ENCODE data around the gene RYR1.
"Not testable (repeated sequence)": the region's sequence is repeated elsewhere in the genome, so short reads cannot be mapped to it uniquely, and the experiment has no call there.

RYR1 gene

DNA sequence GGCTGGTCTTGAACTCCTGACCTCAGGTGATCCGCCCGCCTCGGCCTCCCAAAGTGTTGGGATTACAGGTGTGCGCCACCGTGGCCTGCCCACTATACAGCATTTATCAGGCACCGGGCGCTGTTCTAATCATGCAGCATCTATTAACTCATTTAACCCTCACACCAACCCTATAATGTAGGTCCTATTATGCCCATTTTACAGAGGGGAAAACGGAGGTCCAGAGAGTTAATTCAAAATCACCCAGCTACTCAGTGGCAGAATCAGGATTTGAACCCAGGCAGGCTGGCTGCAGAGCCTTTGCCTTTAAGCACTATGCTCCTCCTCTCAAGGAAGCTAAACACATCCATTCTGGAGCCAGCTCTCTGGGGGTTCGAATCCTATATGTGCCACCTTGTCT is 130.0 kb downstream of the RYR1 start:
- intact Hi-C loops (cut with DNase I), result no loop called here
- no peak for DNase-seq

DNA sequence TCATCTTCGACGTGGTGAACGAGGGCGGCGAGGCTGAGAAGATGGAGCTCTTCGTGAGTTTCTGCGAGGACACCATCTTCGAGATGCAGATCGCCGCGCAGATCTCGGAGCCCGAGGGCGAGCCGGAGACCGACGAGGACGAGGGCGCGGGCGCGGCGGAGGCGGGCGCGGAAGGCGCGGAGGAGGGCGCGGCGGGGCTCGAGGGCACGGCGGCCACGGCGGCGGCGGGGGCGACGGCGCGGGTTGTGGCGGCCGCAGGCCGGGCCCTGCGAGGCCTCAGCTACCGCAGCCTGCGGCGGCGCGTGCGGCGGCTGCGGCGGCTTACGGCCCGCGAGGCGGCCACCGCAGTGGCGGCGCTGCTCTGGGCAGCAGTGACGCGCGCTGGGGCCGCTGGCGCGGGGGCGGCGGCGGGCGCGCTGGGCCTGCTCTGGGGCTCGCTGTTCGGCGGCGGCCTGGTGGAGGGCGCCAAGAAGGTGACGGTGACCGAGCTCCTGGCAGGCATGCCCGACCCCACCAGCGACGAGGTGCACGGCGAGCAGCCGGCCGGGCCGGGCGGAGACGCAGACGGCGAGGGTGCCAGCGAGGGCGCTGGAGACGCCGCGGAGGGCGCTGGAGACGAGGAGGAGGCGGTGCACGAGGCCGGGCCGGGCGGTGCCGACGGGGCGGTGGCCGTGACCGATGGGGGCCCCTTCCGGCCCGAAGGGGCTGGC is 131.6 kb downstream of the RYR1 start:
- no peak for DNase-seq

DNA sequence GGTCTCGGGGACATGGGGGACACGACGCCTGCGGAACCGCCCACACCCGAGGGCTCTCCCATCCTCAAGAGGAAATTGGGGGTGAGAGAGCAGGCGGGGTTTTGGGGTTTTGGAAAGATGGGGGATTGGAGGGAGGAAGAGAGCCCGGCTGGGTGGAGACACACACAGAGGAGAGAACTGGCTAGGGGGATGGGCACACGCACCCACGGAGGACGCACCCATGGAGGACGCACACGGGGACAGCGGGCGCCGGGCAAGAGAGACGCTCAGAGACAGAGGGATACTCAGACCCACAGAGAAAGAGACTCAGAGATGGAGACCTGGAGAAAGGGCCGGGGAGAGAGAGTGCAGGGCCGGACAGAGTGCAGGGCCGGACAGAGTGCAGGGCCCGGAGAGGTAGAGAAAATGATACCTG is 132.2 kb downstream of the RYR1 start:
- intact Hi-C loops (cut with DNase I), result no loop called here
- no peak for DNase-seq

More for the DNA sequence above, 131.6 kb downstream of the RYR1 start:
- intact Hi-C loops (cut with DNase I), result no loop called here

DNA sequence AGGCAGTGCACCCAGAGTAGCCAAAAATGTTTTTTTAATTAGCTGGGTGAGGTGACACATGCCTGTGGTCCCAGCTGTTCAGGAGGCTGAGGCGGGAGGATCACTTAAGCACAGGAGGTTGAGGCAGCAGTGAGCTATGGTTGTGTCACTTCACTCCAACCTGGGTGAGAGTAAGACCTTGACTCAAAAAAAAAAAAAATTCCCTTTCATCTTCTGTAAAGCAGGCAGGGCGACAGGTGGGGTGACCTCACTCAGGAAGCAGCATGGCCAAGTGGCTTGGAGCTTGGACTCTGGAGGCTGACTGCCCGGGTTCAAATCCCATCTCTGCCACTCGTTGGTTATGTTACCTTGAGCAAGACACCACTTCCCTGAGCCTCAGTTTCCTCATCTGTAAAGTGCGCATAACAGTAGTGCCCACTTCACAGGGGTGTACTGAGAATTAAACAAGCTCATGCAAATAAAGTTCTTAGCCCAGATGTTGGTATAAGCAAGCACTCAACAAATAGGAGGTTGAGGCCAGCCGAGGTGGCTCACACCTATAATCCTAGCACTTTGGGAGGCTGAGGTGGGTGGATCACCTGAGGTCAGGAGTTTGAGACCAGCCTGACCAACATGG is 136.0 kb downstream of the RYR1 start:
- no peak for DNase-seq
- intact Hi-C loops (cut with DNase I), result no loop called here

DNA sequence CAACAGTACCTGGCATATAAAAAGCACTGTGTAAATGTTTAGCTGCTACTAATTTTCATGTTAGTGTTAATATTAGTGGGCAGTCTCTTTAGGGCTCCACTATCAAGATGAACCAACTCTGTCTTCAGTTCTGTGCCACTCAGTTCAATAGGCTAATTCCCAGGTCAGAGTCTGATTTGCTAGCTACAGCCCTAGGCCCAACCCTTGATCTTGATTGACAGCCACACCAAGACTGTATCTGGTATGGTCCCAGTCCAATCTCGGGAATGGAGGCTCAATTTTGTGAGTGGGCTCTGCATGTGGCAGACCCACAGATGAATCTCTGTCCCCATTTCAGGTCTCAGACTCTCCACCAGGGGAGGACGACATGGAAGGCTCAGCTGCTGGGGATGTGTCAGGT is 138.2 kb downstream of the RYR1 start:
- no peak for DNase-seq
- intact Hi-C loops (cut with DNase I), result no loop called here

DNA sequence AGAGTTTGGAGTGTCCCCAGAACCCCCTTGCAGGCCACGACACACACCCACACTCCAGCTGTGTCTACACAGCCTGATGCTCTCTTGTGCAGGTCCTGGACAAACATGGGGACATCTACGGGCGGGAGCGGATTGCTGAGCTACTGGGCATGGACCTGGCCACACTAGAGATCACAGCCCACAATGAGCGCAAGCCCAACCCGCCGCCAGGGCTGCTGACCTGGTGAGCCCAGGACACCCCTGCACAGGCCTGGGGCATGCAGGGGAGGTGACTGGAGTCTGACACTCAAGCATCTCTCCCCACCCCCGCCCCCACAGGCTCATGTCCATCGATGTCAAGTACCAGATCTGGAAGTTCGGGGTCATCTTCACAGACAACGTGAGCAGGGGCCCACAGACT is 144.3 kb downstream of the RYR1 start:
- no peak for DNase-seq
- intact Hi-C loops (cut with DNase I), result no loop called here

DNA sequence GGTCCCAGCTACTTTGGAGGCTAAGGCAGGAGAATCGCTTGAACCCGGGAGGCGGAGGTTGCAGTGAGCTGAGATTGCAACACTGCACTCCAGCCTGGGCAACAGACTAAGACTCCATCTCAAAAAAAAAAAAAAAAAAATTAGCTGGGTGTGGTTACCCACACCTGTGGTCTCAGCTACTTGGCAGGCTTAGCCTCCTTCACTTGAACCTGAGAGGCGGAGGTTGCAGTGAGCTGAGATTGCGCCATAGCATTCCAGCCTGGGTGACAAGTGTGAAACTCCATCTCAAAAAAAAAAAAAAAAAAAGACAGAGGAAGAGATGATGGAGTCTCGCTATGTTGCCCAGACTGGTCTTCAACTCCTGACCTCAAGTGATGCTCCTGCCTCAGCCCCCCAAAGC is 145.8 kb downstream of the RYR1 start:
- intact Hi-C loops (cut with DNase I); DNase-seq: not testable (repeated sequence)

DNA sequence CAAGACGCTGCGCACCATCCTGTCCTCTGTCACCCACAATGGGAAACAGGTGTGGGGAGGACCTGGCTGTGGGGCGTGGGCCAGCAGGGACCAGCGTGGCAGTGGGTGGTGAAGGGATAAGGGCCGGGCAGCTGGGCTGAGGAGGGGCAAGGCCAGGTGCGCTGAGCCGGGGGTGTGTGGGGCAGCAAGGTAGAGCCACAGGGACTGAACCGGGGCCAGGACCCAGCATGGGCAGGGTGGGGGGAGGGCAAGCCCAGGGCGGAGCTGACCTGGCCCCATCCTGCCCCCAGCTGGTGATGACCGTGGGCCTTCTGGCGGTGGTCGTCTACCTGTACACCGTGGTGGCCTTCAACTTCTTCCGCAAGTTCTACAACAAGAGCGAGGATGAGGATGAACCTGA is 146.6 kb downstream of the RYR1 start:
- no peak for DNase-seq
- intact Hi-C loops (cut with DNase I), result no loop called here

DNA sequence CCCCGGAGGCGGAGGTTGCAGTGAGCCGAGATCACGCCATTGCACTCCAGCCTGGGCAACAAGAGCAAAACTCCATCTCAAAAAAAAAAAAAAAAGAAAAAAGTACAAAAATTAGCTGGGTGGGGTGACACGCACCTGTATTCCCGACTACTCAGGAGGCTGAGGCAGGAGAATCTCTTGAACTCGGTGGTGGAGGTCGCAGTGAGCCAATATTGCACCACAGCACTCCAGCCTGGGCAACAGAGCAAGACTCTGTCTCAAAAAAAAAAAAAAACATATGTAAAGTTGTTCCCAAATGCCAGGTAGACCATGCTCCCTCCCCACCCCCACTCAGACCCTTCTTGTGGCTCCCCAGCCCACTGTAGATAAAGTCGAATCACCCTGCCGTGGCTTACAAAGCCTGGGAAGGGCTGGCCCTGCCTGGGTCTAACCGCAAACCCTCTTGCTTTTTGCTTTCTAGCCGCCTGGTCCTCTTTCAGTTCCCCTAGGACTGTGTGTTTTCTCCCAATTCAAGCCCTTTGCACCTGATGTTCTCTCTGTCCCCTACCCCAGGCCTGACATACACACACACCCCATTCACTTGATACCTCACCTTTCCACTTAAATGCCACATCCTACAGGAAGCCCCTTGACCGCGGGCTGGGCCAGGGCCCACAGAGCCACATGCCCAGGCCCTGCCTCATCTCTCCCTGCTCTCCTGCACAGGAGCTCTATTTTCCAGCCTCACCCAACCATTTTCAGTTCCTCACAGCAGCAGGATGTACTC is 149.9 kb downstream of the RYR1 start:
- intact Hi-C loops (cut with DNase I), result no loop called here
- peak in 1 of 42 donors; percentile 7 for DNase-seq

DNA sequence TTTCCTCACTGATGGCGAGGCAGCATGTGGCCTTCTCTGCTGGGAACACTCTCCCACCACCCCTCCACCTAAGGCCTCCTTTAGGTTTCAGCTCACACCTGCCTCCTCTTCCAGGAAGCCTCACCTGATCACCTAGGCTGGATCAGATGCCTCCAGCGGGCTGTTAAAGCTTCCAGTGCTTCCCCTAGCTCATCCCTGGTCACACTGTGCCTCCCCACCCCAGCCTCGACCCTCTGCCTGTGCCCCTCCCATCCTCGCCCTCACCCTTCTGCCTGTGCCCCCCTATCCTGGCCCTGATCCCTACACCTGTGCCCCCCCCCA is 150.5 kb downstream of the RYR1 start:
- no peak for DNase-seq
- intact Hi-C loops (cut with DNase I), result no loop called here

DNA sequence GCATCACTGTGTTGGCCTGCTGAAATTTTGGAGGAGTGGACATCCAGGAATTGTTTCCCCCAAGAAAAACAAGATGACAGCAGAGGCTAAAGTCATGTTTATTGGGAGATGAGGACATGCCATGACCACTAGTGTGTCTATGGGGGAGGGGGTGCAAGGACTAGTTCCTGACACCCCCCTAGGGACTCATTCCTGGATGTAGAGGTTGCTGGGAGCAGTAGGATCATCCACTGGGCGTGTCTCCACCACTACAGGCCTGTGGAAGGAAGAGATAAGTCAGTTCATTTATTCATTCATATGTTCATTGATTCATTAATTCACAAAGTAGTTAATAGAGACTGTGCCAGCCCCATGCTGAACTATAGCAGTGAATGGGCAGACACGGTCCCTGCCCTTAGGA is 154.1 kb downstream of the RYR1 start:
- DNase-seq, result no peak

DNA sequence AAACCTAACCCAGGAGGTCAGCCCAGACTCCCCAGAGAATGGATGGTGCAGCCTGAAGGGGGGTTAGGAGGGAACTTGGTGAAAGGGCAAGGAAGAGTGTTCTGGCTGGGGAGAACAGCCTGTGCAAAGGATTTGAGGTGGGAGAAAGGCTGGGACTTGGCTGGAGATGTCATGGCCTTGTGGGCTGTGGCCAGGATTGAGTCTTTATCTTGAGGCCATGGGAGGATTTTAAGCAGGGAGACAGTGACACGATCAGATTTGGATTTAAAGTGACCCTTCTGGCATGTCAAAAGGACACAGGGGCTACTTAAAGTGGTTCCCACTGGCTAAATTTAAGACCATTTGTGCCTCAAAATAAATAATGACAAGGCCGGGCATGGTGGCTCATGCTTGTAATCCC is 154.6 kb downstream of the RYR1 start:
- intact Hi-C loops (cut with DNase I), result no loop called here
- DNase-seq, result no peak

More for the DNA sequence above, 154.1 kb downstream of the RYR1 start:
- intact Hi-C loops (cut with DNase I), result no loop called here

DNA sequence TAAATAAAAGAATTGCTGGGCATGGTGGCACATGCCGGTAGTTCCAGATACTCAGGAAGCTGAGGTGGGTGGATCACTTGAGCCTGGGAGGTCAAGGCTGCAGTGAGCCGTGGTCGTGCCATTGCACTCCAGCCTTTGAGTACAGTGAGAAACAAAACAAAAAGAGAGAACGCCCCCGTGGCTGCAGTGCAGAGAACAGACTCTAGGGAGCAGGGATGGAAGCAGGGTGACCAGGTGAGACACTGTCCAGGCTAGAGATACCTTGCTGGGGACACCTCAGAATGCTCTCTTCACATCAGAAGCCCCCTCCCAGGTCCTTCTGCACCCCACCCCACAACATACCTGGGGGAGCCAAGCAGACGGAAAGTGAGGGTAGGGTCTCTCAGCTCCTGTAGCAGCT is 159.4 kb downstream of the RYR1 start:
- no peak for DNase-seq
- intact Hi-C loops (cut with DNase I), result no loop called here

DNA sequence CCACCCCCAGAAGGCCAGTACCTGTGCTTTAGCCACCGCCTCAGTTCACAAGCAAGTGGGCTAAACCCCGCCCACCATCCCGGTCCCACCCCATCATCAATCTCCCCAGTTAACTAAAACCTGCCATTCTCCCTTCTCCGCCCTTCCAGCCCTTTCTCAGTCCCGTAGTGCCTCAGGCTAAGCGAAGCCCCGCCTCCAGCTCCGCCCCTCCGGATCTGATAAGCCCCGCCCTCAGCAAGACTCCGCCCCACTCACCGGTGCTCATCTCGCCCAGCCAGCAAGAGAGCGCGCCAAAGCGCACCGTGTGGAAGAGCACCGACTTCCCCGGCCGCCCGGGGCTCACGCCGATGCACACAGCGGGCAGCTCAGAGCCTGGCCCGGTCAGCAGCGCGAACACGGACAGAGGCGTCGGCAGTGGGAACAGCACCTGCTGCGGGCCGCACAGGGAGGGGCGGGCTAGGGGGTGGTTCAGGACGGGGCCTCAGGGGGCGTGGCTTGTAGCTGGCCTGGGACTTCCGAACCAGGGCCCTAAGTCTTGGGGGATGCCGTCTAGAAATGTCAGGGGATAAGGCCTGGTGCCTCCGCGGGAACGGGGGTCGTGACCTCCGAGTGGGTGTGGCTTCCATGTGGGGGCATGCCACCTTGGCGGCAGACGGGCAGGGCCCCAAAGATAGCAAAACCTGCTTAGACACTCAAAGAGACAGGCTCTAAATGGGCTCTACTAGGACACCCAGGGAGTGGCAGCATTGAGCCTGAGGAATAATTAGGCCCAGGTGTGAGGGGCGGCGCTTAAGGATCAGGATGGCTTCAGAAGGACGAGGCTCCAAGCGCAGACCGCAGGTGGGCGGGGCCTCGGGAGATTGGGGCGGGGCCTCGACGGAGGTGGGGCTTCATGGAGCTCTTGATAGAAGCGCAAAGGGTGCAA is 162.8 kb downstream of the RYR1 start:
- peak in 23 of 42 donors; percentile 7 to 57 (median 24) for DNase-seq

DNA sequence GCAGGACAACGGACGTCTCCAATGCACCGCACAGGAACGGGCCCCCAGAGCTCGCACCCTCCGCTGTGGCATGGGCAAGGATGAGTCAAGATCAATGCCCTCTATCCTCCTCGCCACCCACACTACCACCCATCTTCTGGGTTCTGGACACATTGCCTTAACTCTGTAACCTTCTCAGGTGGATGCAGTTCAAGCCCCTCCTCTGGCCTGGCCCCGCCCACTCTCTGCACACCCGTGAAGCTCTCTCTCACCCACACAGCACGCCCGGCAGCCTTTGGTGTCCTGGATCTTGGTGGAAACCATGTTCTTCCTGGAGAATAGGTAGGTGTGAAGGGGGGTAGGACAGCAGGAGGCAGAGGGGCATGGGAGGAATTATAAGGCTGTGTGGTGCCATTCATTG is 163.6 kb downstream of the RYR1 start:
- no peak for DNase-seq
- intact Hi-C loops (cut with DNase I), result no loop called here

More for the DNA sequence above, 162.8 kb downstream of the RYR1 start:
- intact Hi-C loops (cut with DNase I), result no loop called here

DNA sequence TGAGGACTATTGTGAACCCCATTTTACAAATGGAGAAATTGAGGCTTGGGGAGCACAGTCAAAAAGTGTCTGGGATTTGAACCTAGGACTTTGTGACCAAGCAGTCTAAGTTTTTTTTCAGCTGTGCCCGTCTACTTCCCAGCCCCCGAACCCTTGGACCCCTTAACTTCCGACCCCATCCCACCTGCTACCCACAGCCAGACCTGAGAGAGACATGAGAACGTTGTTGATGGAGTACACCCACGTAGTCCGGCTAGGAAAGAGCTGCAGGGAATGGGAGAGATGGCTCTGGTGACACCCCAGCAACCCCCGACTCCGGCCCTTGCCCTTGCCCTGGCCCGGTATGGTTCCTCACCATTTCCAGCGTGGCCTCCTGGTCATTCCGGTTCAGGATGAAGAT is 166.2 kb downstream of the RYR1 start:
- intact Hi-C loops (cut with DNase I), result no loop called here
- no peak for DNase-seq

DNA sequence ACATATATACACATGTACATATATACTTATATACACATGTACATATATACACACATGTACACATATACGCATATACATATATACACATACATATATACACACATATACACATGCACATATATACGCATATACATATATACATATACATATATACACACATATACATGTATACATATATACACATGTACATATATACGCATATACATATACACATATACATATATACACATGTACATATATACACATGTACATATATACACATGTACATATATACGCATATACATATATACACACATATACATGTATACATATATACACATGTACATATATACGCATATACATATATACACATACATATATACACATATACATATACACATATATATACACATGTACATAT is 169.4 kb downstream of the RYR1 start:
- intact Hi-C loops (cut with DNase I), result not testable (repeated sequence)

DNA sequence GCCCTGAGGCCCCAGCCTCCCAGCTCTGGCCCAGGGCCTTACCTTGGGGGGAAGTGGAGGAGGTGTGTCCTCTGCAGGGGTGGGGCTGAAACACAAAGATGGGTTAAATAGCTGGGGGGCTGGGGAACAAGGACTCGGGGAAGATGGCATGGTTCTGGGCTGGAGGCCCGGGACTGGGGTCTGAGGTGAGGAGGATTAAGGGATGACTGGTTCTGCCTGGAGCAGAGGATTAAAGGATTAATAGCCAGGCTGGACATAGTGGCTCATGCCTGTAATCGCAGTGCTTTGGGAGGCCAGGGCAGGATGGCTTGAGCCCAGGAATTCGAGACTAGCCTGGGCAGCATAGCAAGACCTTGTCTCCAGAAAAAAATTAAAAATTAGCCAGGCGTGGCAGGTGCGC is 172.6 kb downstream of the RYR1 start:
- intact Hi-C loops (cut with DNase I), result no loop called here
- DNase-seq, result no peak

More for the DNA sequence above, 169.4 kb downstream of the RYR1 start:
- DNase-seq, result not testable (repeated sequence)

DNA sequence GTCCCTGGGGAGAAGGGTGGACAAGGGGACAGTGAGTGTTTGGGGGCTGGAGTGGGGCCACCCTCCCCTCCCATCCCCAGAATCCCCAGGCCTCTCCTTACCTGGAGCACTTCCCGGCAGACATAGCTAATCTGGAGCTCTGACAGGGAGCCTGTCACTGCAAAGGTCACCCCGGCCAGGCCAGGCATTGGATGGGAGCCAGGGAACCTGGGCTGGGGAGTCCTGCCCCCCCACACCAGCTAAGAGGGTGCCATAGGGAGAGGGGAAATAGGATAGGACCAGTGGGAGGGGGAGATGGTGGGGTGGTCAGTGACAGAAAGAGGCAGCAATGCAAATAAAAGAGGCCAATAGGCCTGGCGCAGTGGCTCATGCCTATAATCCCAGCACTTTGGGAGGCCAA is 180.8 kb downstream of the RYR1 start:
- DNase-seq, result no peak
- intact Hi-C loops (cut with DNase I), result loop anchor here (10.0 kb wide), 1 partner anchor 221 kb away; the partner anchor contains the start of gene ECH1
